ENCODE data around the gene COL4A1.

- TF ChIP-seq FOXJ3 (CRISPR knock-in tag; IDR thresholded peaks at IDR 0.05) (no peak), CTCF (IDR thresholded peaks at IDR 0.05) (no peak), PBX3 (IDR thresholded peaks at IDR 0.05) (peak; percentile 23; the same call in 1 of the 2 replicates), EP300 (IDR thresholded peaks at IDR 0.05; ENCODE audit: borderline replicate concordance in 1 of 2, low read depth in 1 of 2, low read length in 1 of 2) (peak in 1 of 2 experiments; percentile 10; a peak in 1 of 4 replicates), RFX5 (IDR thresholded peaks at IDR 0.05; ENCODE audit: low read length) (no peak), SIN3A (IDR thresholded peaks at IDR 0.05; ENCODE audit: borderline replicate concordance, low read depth, low read length) (no peak), RAD21 (IDR thresholded peaks at IDR 0.05; ENCODE audit: low read length) (no peak)
Measured at GRCh38 chr13:110187641-110188161, 119.3 kb downstream of the COL4A1 start.
